Endothelial cell of umbilical vein (primary cell): ENCODE data around the gene ZBTB34. TPM values are rescaled to one million over a fixed set of nuclear protein-coding genes. Genes with fewer than 3 reads are reported as not detected.

Experiments
- BruUV-seq: library from RNA; stranded (reverse); fragments of 400-500 nt; replicated peaks from 2 replicates; lab custom pipeline; 2021; lab: Mats Ljungman, UMichigan
- CTCF ChIA-PET: fragments of 300-600, 350-600 bp; sonication (Branson Sonifier 250); formaldehyde crosslinking; loops from one replicate; lab custom pipeline; 2021; ENCODE audit warnings: antibody characterized with exemption, inconsistent platforms; lab: Charles Lee
- POLR2A ChIA-PET: fragments of 300-600, 350-600 bp; sonication (Branson Sonifier 250); formaldehyde crosslinking; loops from one replicate; lab custom pipeline; 2021; ENCODE audit warnings: antibody characterized with exemption, inconsistent platforms; lab: Charles Lee
- DNase-seq: peaks from one replicate; pipeline ENCODE4 v3.0.0-alpha.2; 2011; ENCODE audit warnings: low read depth, low spot score
- FAIRE-seq: peaks from 2 replicates; lab custom pipeline; 2011; peaks lifted over from hg19 to GRCh38; lab: Jason Lieb, UNC
- H2AFZ ChIP-seq: 2 replicates; pipeline ENCODE4 v1.6.0; 2012; ENCODE audit warnings: low read depth, low read length, control low read depth, inconsistent platforms
- H3K27ac ChIP-seq: 2 replicates; pipeline ENCODE4 v1.5.1; 2011; ENCODE audit warnings: low read depth, mild to moderate bottlenecking, control low read depth, low read length, moderate library complexity; ENCODE audit not compliant: insufficient read depth
- H3K27me3 ChIP-seq, 2 experiments: 2 replicates each; pipeline versions ENCODE4 v1.6.0 to v1.6.1; 2011; ENCODE audit warnings: low read length in 2 of 2, mixed read lengths in 1 of 2; ENCODE audit not compliant: control insufficient read depth in 2 of 2, insufficient read depth in 2 of 2
- H3K36me3 ChIP-seq, 2 experiments: 2 replicates in 1 of 2; 3 replicates in 1 of 2; pipeline ENCODE4 v1.5.1; 2011; ENCODE audit warnings: low read length in 2 of 2, mild to moderate bottlenecking in 1 of 2, moderate library complexity in 1 of 2; ENCODE audit not compliant: control insufficient read depth in 2 of 2, insufficient read depth in 2 of 2; ENCODE audit errors: extremely low read depth in 1 of 2
- H3K4me1 ChIP-seq: 3 replicates; pipeline ENCODE4 v1.5.1; 2011; ENCODE audit warnings: mild to moderate bottlenecking, low read length; ENCODE audit not compliant: control insufficient read depth, insufficient read depth; ENCODE audit errors: extremely low read depth
- H3K4me2 ChIP-seq: 2 replicates; pipeline ENCODE4 v1.6.1; 2011; ENCODE audit warnings: low read length, control low read depth, mixed read lengths; ENCODE audit not compliant: insufficient read depth
- H3K4me3 ChIP-seq, 3 experiments: fragments of 200-600 bp in 1 of 3; sonication (generic), shearing (Covaris generic) in 1 of 3; replicated peaks in 1 of 3; 2 replicates each; pipeline ENCODE4 v1.5.1; 2011 to 2016; ENCODE audit warnings: control low read depth in 3 of 3, low read length in 3 of 3, mild to moderate bottlenecking in 2 of 3, inconsistent platforms in 1 of 3, low read depth in 1 of 3, moderate library complexity in 1 of 3; ENCODE audit not compliant: insufficient read depth in 1 of 3
- H3K79me2 ChIP-seq: 2 replicates; pipeline ENCODE4 v1.6.0; 2012; ENCODE audit warnings: low read length, inconsistent platforms; ENCODE audit not compliant: control insufficient read depth, insufficient read depth
- H3K9ac ChIP-seq: replicated peaks from 2 replicates; pipeline ENCODE3; 2011; ENCODE audit warnings: low read length, control low read depth; ENCODE audit not compliant: insufficient read depth; ENCODE audit errors: extremely low read depth
- H3K9me1 ChIP-seq: replicated peaks from 3 replicates; pipeline ENCODE4 v1.6.0; 2011; ENCODE audit warnings: mild to moderate bottlenecking, low read length; ENCODE audit not compliant: control insufficient read depth, insufficient read depth; ENCODE audit errors: extremely low read depth
- H3K9me3 ChIP-seq: replicated peaks from 2 replicates; pipeline ENCODE4 v1.5.1; 2012; ENCODE audit warnings: low read length, inconsistent platforms; ENCODE audit not compliant: control insufficient read depth, insufficient read depth
- H4K20me1 ChIP-seq: replicated peaks from 2 replicates; pipeline ENCODE3; 2011; ENCODE audit warnings: mild to moderate bottlenecking, low read length; ENCODE audit not compliant: control insufficient read depth, insufficient read depth; ENCODE audit errors: extremely low read depth
- EZH2 ChIP-seq: IDR thresholded peaks from 2 replicates; pipeline ENCODE4 v1.6.1; 2012; ENCODE audit warnings: borderline replicate concordance, low read depth, mild to moderate bottlenecking, moderate library complexity, low read length, inconsistent platforms; ENCODE audit not compliant: severe bottlenecking
- FOS ChIP-seq: IDR thresholded peaks from 2 replicates; pipeline ENCODE4 v1.6.1; 2011; ENCODE audit warnings: mild to moderate bottlenecking, low read length, moderate library complexity, borderline replicate concordance; ENCODE audit not compliant: insufficient read depth
- GATA2 ChIP-seq: IDR thresholded peaks from 2 replicates; pipeline ENCODE4 v1.7.0; 2011; ENCODE audit warnings: low read depth, mild to moderate bottlenecking, moderate library complexity, mixed read lengths, low read length; ENCODE audit not compliant: insufficient read length, insufficient read depth
- JUN ChIP-seq: IDR thresholded peaks from 2 replicates; pipeline ENCODE4 v1.6.1; 2011; ENCODE audit warnings: borderline replicate concordance, low read depth; ENCODE audit not compliant: insufficient read length, insufficient read depth
- MYC ChIP-seq: IDR thresholded peaks from one replicate; pipeline ENCODE4 v1.6.1; 2011; ENCODE audit warnings: mild to moderate bottlenecking, low read depth, low read length
- POLR2A ChIP-seq: IDR thresholded peaks from 2 replicates; pipeline ENCODE4 v1.6.1; 2012; ENCODE audit warnings: low read depth, mild to moderate bottlenecking, control low read depth, low read length
- POLR2AphosphoS5 ChIP-seq: IDR thresholded peaks from 2 replicates; pipeline ENCODE4 v1.6.1; 2012; ENCODE audit warnings: low read depth, mild to moderate bottlenecking, control low read depth, low read length, moderate library complexity; ENCODE audit not compliant: insufficient read depth
- dilution Hi-C: fragments of 300-500 bp; cut with MboI; formaldehyde crosslinking; loops from one replicate; pipeline ENCODE4 v1.15.0; 2019; ENCODE audit warnings: low sequenced_read_pairs; ENCODE audit not compliant: extremely low pct_ligation_motif_present
- intact Hi-C: fragments of 100-400 bp; cut with micrococcal nuclease; formaldehyde crosslinking; loops from one replicate; pipeline ENCODE4 v1.10.0; 2022
- polyA plus RNA-seq, 4 experiments: library from polyadenylated mRNA; depleted of rRNA in 3 of 4; stranded (reverse) in 3 of 4; unstranded in 1 of 4; fragments of >200 nt; gene quantifications; 2 replicates each; pipeline versions ENCODE4 v1.2.1 to v1.2.3, GENCODE V29; 2011 to 2012; ENCODE audit warnings: missing spikeins in 1 of 4
- total RNA-seq: library from RNA; stranded (reverse); gene quantifications from 2 replicates; pipeline ENCODE4 v1.2.3, GENCODE V29; 2021
- TF ChIP-seq, protein P1 (sequence below), 2 donors: IDR thresholded peaks; 1 replicate in 1 of 2; 2 replicates in 1 of 2; pipeline ENCODE4 v1.5.1; 2011; ENCODE audit warnings: low read length in 2 of 2, mild to moderate bottlenecking in 2 of 2, moderate library complexity in 2 of 2, control low read depth in 1 of 2, inconsistent platforms in 1 of 2, low read depth in 1 of 2; ENCODE audit not compliant: insufficient read depth in 1 of 2; ENCODE audit errors: extremely low read depth in 1 of 2
- TF ChIP-seq, protein P2 (sequence below): IDR thresholded peaks from 2 replicates; pipeline ENCODE4 v1.6.1; 2011; ENCODE audit not compliant: insufficient read depth, insufficient read length

Gene ZBTB34
- total and polyA plus RNA-seq, 2 donors (not counting 3 experiments of a cell fraction or from before 2014, with no cell fraction given): 4.0 to 9.6 TPM

DNA sequence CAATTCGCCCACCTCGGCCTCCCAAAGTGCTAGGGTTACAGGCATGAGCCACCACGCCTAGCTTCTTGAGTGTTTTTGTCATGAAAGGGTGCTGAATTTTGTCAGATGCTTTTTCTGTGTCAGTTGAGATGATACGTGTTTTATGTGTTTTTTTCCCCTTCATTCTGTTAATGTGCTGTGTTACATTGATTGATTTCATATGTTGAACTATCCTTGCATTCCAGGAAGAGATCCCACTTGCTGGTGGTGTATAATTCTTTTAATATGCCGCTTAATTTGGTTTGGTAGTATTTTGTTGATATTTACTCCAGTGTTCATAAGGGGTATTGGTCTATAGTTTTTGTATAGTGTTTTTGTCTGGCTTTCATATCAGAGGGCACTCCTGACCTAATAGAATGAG is 42.0 kb upstream of the ZBTB34 start:
- no peaks in the 10 kb centered on the region for H4K20me1 ChIP-seq
- peaks cover 57% of the 10 kb centered on the region for H3K79me2 ChIP-seq
- H3K4me1 ChIP-seq: no peaks in the 10 kb centered on the region
- no peak overlapping the region for H3K9ac ChIP-seq
- no peaks in the 10 kb centered on the region for H3K9me1 ChIP-seq
- intact Hi-C loops: no loop called here
- FAIRE-seq (no peak), DNase-seq (no peak)
- CTCF ChIA-PET: no interaction called here
- H3K9me3 ChIP-seq: peaks cover 2% of the 10 kb centered on the region
- H3K27ac ChIP-seq: no peak overlapping the region
- POLR2A ChIA-PET: no interaction called here
- H3K27me3 ChIP-seq: no peaks in the 10 kb centered on the region
- H3K36me3 ChIP-seq: peaks cover 0 to 5% of the 10 kb centered on the region in 2 experiments
- no peak overlapping the region for H2AFZ ChIP-seq
- dilution Hi-C loops: no loop called here
- BruUV-seq: no TSS peak
- TF ChIP-seq POLR2A (no peak), GATA2 (no peak), FOS (no peak), EZH2 (no peak), MYC (no peak), JUN (no peak), POLR2AphosphoS5 (no peak)
- TF ChIP-seq, protein P1, sequence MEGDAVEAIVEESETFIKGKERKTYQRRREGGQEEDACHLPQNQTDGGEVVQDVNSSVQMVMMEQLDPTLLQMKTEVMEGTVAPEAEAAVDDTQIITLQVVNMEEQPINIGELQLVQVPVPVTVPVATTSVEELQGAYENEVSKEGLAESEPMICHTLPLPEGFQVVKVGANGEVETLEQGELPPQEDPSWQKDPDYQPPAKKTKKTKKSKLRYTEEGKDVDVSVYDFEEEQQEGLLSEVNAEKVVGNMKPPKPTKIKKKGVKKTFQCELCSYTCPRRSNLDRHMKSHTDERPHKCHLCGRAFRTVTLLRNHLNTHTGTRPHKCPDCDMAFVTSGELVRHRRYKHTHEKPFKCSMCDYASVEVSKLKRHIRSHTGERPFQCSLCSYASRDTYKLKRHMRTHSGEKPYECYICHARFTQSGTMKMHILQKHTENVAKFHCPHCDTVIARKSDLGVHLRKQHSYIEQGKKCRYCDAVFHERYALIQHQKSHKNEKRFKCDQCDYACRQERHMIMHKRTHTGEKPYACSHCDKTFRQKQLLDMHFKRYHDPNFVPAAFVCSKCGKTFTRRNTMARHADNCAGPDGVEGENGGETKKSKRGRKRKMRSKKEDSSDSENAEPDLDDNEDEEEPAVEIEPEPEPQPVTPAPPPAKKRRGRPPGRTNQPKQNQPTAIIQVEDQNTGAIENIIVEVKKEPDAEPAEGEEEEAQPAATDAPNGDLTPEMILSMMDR (IDR thresholded peaks at IDR 0.05; ENCODE audit: extremely low read depth in 1 of 2, insufficient read depth in 1 of 2, low read depth in 1 of 2, low read length in 2 of 2): no peak
- TF ChIP-seq, protein P2, sequence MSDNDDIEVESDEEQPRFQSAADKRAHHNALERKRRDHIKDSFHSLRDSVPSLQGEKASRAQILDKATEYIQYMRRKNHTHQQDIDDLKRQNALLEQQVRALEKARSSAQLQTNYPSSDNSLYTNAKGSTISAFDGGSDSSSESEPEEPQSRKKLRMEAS: no peak
- H3K4me2 ChIP-seq: no peak overlapping the region
- no peak overlapping the region for H3K4me3 ChIP-seq
